HepG2 (cell line): ENCODE results near the gene NAA30. TPM values are rescaled to one million over a fixed set of nuclear protein-coding genes. Genes with fewer than 3 reads are reported as not detected.

Experiments used
- AGO1 ChIP-seq: fragments of 200-400 bp; formaldehyde crosslinking; IDR thresholded peaks from 2 replicates; pipeline ENCODE4 v1.6.1; 2017; ENCODE audit warnings: mild to moderate bottlenecking, low read depth, low read length, moderate library complexity; ENCODE audit not compliant: poor library complexity, severe bottlenecking
- BCL6 ChIP-seq: IDR thresholded peaks from 2 replicates; pipeline ENCODE4 v1.6.1; 2016; ENCODE audit warnings: missing genetic modification reagents, missing compliant biosample characterization
- DMAP1 ChIP-seq: IDR thresholded peaks from 2 replicates; pipeline ENCODE4 v1.6.1; 2016
- FOXK1 ChIP-seq: sonication (generic); formaldehyde crosslinking; IDR thresholded peaks from 2 replicates; pipeline ENCODE4 v1.4.0; 2020; ENCODE audit warnings: low read depth, missing genetic modification reagents, borderline replicate concordance
- HDAC2 ChIP-seq: sonication (generic); formaldehyde crosslinking; IDR thresholded peaks from 2 replicates; pipeline ENCODE4 v1.4.0; 2020; ENCODE audit warnings: missing genetic modification reagents
- KAT8 ChIP-seq: IDR thresholded peaks from 2 replicates; pipeline ENCODE4 v1.6.1; 2016; ENCODE audit warnings: missing genetic modification reagents, missing compliant biosample characterization
- MLLT10 ChIP-seq: sonication (generic); formaldehyde crosslinking; IDR thresholded peaks from 2 replicates; pipeline ENCODE4 v1.4.0; 2020; ENCODE audit warnings: missing genetic modification reagents
- MYC ChIP-seq: sonication (generic); formaldehyde crosslinking; IDR thresholded peaks from 2 replicates; pipeline ENCODE4 v1.9.0; 2021; ENCODE audit warnings: missing genetic modification reagents, borderline replicate concordance
- PAF1 ChIP-seq: IDR thresholded peaks from 2 replicates; pipeline ENCODE4 v1.6.1; 2016; ENCODE audit warnings: missing genetic modification reagents, missing compliant biosample characterization
- POGZ ChIP-seq: sonication (generic); formaldehyde crosslinking; IDR thresholded peaks from 2 replicates; pipeline ENCODE4 v1.4.0; 2020; ENCODE audit warnings: mild to moderate bottlenecking, missing genetic modification reagents
- RNF219 ChIP-seq: sonication (generic); formaldehyde crosslinking; IDR thresholded peaks from 2 replicates; pipeline ENCODE4 v1.5.0; 2020; ENCODE audit warnings: mild to moderate bottlenecking, missing genetic modification reagents
- SAP130 ChIP-seq: IDR thresholded peaks from 2 replicates; pipeline ENCODE4 v1.6.1; 2016; ENCODE audit warnings: low read depth
- SMAD3 ChIP-seq: sonication (generic); formaldehyde crosslinking; IDR thresholded peaks from 2 replicates; pipeline ENCODE4 v1.4.0; 2020; ENCODE audit warnings: missing genetic modification reagents
- SOX13 ChIP-seq, 3 experiments: fragments of 450-650 bp in 1 of 3; sonication (generic) in 1 of 3; formaldehyde crosslinking in 1 of 3; IDR thresholded peaks in 2 of 3; conservative IDR thresholded peaks in 1 of 3; 2 replicates each; pipeline versions ENCODE4 v1.5.0 to v1.6.1; 2016 to 2020; ENCODE audit warnings: antibody characterized with exemption in 1 of 3, mild to moderate bottlenecking in 1 of 3, missing compliant biosample characterization in 1 of 3, missing genetic modification reagents in 1 of 3, moderate library complexity in 1 of 3
- SP4 ChIP-seq: sonication (generic); formaldehyde crosslinking; IDR thresholded peaks from 2 replicates; pipeline ENCODE4 v1.8.1; 2023; ENCODE audit warnings: mild to moderate bottlenecking, missing genetic modification reagents
- TARDBP ChIP-seq: sonication (generic); formaldehyde crosslinking; IDR thresholded peaks from 2 replicates; pipeline ENCODE4 v1.8.0; 2022; ENCODE audit warnings: mild to moderate bottlenecking, missing genetic modification reagents
- TCF12 ChIP-seq, 2 experiments: fragments of 450-650 bp in 1 of 2; sonication (generic) in 1 of 2; formaldehyde crosslinking in 1 of 2; IDR thresholded peaks; 2 replicates each; pipeline versions ENCODE4 v1.6.1 to v1.8.0; 2017 to 2022; ENCODE audit warnings: antibody characterized with exemption in 1 of 2, mild to moderate bottlenecking in 1 of 2, missing genetic modification reagents in 1 of 2, moderate library complexity in 1 of 2
- ZBTB39 ChIP-seq: sonication (generic); formaldehyde crosslinking; IDR thresholded peaks from 2 replicates; pipeline ENCODE4 v1.5.0; 2020; ENCODE audit warnings: missing genetic modification reagents
- ZNF543 ChIP-seq: sonication (generic); formaldehyde crosslinking; IDR thresholded peaks from 2 replicates; pipeline ENCODE4 v1.4.0; 2020; ENCODE audit warnings: mild to moderate bottlenecking, missing genetic modification reagents
- ZNF577 ChIP-seq: sonication (generic); formaldehyde crosslinking; IDR thresholded peaks from 2 replicates; pipeline ENCODE4 v1.4.0; 2020; ENCODE audit warnings: mild to moderate bottlenecking, low read depth, missing genetic modification reagents, borderline replicate concordance
- ZNF749 ChIP-seq: sonication (generic); formaldehyde crosslinking; IDR thresholded peaks from 2 replicates; pipeline ENCODE4 v1.8.0; 2022; ENCODE audit warnings: mild to moderate bottlenecking, missing genetic modification reagents, moderate library complexity, borderline replicate concordance
- ZNF782 ChIP-seq: sonication (generic); formaldehyde crosslinking; IDR thresholded peaks from 2 replicates; pipeline ENCODE4 v1.4.0; 2020; ENCODE audit warnings: missing genetic modification reagents, mild to moderate bottlenecking, borderline replicate concordance
- polyA plus RNA-seq, 8 experiments: library from polyadenylated mRNA; depleted of rRNA in 3 of 8; stranded (reverse) in 7 of 8; unstranded in 1 of 8; fragments of >200 nt; fragmentation: Illumina TruSeq in 4 of 8; extraction: Trizol in 4 of 8; gene quantifications; 2 replicates each; pipeline versions ENCODE4 v1.2.1 to v1.2.3, GENCODE V29; 2011 to 2016; ENCODE audit warnings: low read depth in 4 of 8, missing spikeins in 1 of 8, mixed read lengths in 1 of 8; ENCODE audit not compliant: insufficient read depth in 1 of 8
- total RNA-seq, 5 experiments: library from RNA; depleted of rRNA; stranded (reverse); fragments of >200 nt; fragmentation: Illumina TruSeq; extraction: Trizol; gene quantifications; 2 replicates each; pipeline ENCODE4 v1.2.3, GENCODE V29; 2016; ENCODE audit warnings: low read depth in 1 of 5
- TF ChIP-seq, protein P1 (sequence below): sonication (generic); formaldehyde crosslinking; IDR thresholded peaks from 2 replicates; pipeline ENCODE4 v1.5.0; 2020; ENCODE audit warnings: missing genetic modification reagents, mild to moderate bottlenecking, borderline replicate concordance
- TF ChIP-seq, protein P2 (sequence below): IDR thresholded peaks from 2 replicates; pipeline ENCODE4 v1.6.1; 2016; ENCODE audit warnings: low read depth, borderline replicate concordance

The NAA30 gene
- total and polyA plus RNA-seq, 2 of the 13 experiments (the other 11 are each of a cell fraction or from before 2014, with no cell fraction given): 10.8 to 18.4 TPM

GRCh38 chr14:57390037-57390805 is at the start of gene NAA30 (continued):
- TF ChIP-seq, protein P1, sequence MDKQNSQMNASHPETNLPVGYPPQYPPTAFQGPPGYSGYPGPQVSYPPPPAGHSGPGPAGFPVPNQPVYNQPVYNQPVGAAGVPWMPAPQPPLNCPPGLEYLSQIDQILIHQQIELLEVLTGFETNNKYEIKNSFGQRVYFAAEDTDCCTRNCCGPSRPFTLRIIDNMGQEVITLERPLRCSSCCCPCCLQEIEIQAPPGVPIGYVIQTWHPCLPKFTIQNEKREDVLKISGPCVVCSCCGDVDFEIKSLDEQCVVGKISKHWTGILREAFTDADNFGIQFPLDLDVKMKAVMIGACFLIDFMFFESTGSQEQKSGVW: no peak
- TF ChIP-seq ZBTB39 (CRISPR knock-in tag) (0 out of 2 replicates have a peak, but pooled peaks have one; percentile 64), SOX13 (IDR thresholded peaks at IDR 0.05) (no peak), SOX13 (CRISPR knock-in tag; conservative IDR thresholded peaks at IDR 0.05 in 1 of 2, IDR thresholded peaks at IDR 0.05 in 1 of 2) (peak in 1 of 2 experiments; percentile 11; a peak in 1 of 4 replicates), SP4 (CRISPR knock-in tag) (peak; percentile 37; the same call in 1 of the 2 replicates), ZNF782 (CRISPR knock-in tag) (no peak), AGO1 (no peak), MLLT10 (CRISPR knock-in tag) (no peak), KAT8 (CRISPR knock-in tag) (peak; percentile 81), RNF219 (CRISPR knock-in tag) (no peak), TARDBP (CRISPR knock-in tag) (peak; percentile 91), HDAC2 (CRISPR knock-in tag) (no peak), ZNF749 (CRISPR knock-in tag) (peak; percentile 24; the same call in 1 of the 2 replicates), SMAD3 (CRISPR knock-in tag) (no peak), ZNF543 (CRISPR knock-in tag) (0 out of 2 replicates have a peak, but pooled peaks have one; percentile 27), BCL6 (CRISPR knock-in tag) (0 out of 2 replicates have a peak, but pooled peaks have one; percentile 17), POGZ (CRISPR knock-in tag) (peak; percentile 41), TCF12 (IDR thresholded peaks at IDR 0.05) (no peak), TCF12 (CRISPR knock-in tag; IDR thresholded peaks at IDR 0.05) (0 out of 2 replicates have a peak, but pooled peaks have one; percentile 30), ZNF577 (CRISPR knock-in tag) (no peak), MYC (CRISPR knock-in tag) (peak; percentile 80; the same call in 1 of the 2 replicates), SAP130 (CRISPR knock-in tag) (peak; percentile 78), FOXK1 (CRISPR knock-in tag) (0 out of 2 replicates have a peak, but pooled peaks have one; percentile 15), PAF1 (no peak), DMAP1 (CRISPR knock-in tag) (peak; percentile 64; the same call in 1 of the 2 replicates)
- TF ChIP-seq, protein P2, sequence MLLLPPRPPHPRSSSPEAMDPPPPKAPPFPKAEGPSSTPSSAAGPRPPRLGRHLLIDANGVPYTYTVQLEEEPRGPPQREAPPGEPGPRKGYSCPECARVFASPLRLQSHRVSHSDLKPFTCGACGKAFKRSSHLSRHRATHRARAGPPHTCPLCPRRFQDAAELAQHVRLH: 0 out of 2 replicates have a peak, but pooled peaks have one; percentile 16
